MM.1S (cell line): Measurements from ENCODE around the gene PNPLA7.
"Not testable (repeated sequence)": the region's sequence is repeated elsewhere in the genome, so short reads cannot be mapped to it uniquely, and the experiment has no call there.

Experiments
- CTCF ChIP-seq: fragments of 300-600 bp; sonication (generic); IDR thresholded peaks from 2 replicates; pipeline ENCODE4 v1.5.1; 2016; ENCODE audit warnings: antibody characterized with exemption, low read length, mixed read lengths
- EZH2 ChIP-seq: fragments of 300-600 bp; sonication (generic); optimal IDR thresholded peaks from 2 replicates; pipeline ENCODE3; 2017; ENCODE audit warnings: low read depth, mild to moderate bottlenecking, antibody characterized with exemption, low read length, mixed read lengths
- EZH2phosphoT487 ChIP-seq: fragments of 300-600 bp; sonication (generic); IDR thresholded peaks from 2 replicates; pipeline ENCODE4 v1.6.1; 2018; ENCODE audit warnings: antibody characterized with exemption, low read length

- not testable (repeated sequence) for TF ChIP-seq CTCF, EZH2, EZH2phosphoT487
These were observed 18.2 kb upstream of the PNPLA7 start for GRCh38 chr9:137568445-137568844.
